Trophoblast cell (in vitro differentiated cells and primary cell): Measurements from ENCODE around the gene ETV7.

Experiments used
- DNase-seq, 2 donors: peaks; one replicate each; pipeline ENCODE4 v3.0.0-alpha.2; 2016
- H2AFZ ChIP-seq: 2 replicates; pipeline ENCODE4 v1.6.1; 2013; ENCODE audit warnings: low read length, moderate library complexity, mild to moderate bottlenecking; ENCODE audit not compliant: insufficient read depth, poor library complexity
- H2AK5ac ChIP-seq: 2 replicates; pipeline ENCODE4 v1.6.1; 2013; ENCODE audit warnings: mild to moderate bottlenecking, low read length
- H2BK120ac ChIP-seq: 2 replicates; pipeline ENCODE4 v1.6.1; 2013; ENCODE audit warnings: low read length, mild to moderate bottlenecking, moderate library complexity; ENCODE audit not compliant: insufficient read depth, poor library complexity
- H2BK12ac ChIP-seq: 2 replicates; pipeline ENCODE4 v1.6.1; 2013; ENCODE audit warnings: mild to moderate bottlenecking, low read length, moderate library complexity
- H2BK5ac ChIP-seq: 2 replicates; pipeline ENCODE4 v1.6.1; 2013; ENCODE audit warnings: low read length, low read depth, moderate library complexity, mild to moderate bottlenecking; ENCODE audit not compliant: poor library complexity
- H3K14ac ChIP-seq: 2 replicates; pipeline ENCODE4 v1.6.1; 2013; ENCODE audit warnings: mild to moderate bottlenecking, low read length
- H3K18ac ChIP-seq: 2 replicates; pipeline ENCODE4 v1.6.1; 2013; ENCODE audit warnings: mild to moderate bottlenecking, low read length
- H3K23ac ChIP-seq: 2 replicates; pipeline ENCODE4 v1.6.1; 2013; ENCODE audit warnings: low read length
- H3K27ac ChIP-seq: 2 replicates; pipeline ENCODE4 v1.5.1; 2013; ENCODE audit warnings: low read depth, mild to moderate bottlenecking, inconsistent platforms, low read length, moderate library complexity
- H3K27me3 ChIP-seq: 2 replicates; pipeline ENCODE4 v1.6.1; 2013; ENCODE audit warnings: inconsistent platforms, mild to moderate bottlenecking, low read length, moderate library complexity; ENCODE audit not compliant: insufficient read depth
- H3K36me3 ChIP-seq, 2 experiments: 1 replicate in 1 of 2; 2 replicates in 1 of 2; pipeline ENCODE4 v1.6.1; 2013; ENCODE audit warnings: low read length in 2 of 2, mild to moderate bottlenecking in 2 of 2, moderate library complexity in 1 of 2; ENCODE audit not compliant: insufficient read depth in 2 of 2, control insufficient read depth in 1 of 2
- H3K4ac ChIP-seq: 2 replicates; pipeline ENCODE4 v1.6.1; 2013; ENCODE audit warnings: low read depth, mild to moderate bottlenecking, low read length, moderate library complexity
- H3K4me1 ChIP-seq, 2 experiments: 1 replicate in 1 of 2; 2 replicates in 1 of 2; pipeline ENCODE4 v1.6.1; 2013; ENCODE audit warnings: low read length in 2 of 2, mild to moderate bottlenecking in 2 of 2, moderate library complexity in 1 of 2; ENCODE audit not compliant: insufficient read depth in 2 of 2, control insufficient read depth in 1 of 2
- H3K4me2 ChIP-seq: 2 replicates; pipeline ENCODE4 v1.6.1; 2013; ENCODE audit warnings: inconsistent platforms, mild to moderate bottlenecking, low read length, moderate library complexity
- H3K4me3 ChIP-seq: 2 replicates; pipeline ENCODE4 v1.5.1; 2013; ENCODE audit warnings: mild to moderate bottlenecking, low read depth, low read length, inconsistent platforms
- H3K79me1 ChIP-seq: one replicate; pipeline ENCODE4 v1.6.1; 2013; ENCODE audit warnings: low read length
- H3K79me2 ChIP-seq: 2 replicates; pipeline ENCODE4 v1.6.1; 2013; ENCODE audit warnings: low read length, mild to moderate bottlenecking; ENCODE audit not compliant: control insufficient read depth, insufficient read depth, poor library complexity
- H3K9ac ChIP-seq: 2 replicates; pipeline ENCODE4 v1.6.1; 2013; ENCODE audit warnings: mild to moderate bottlenecking, low read length
- H3K9me3 ChIP-seq: 2 replicates; pipeline ENCODE4 v1.6.1; 2013; ENCODE audit warnings: low read depth, mild to moderate bottlenecking, control low read depth, inconsistent platforms, low read length; ENCODE audit not compliant: insufficient read depth
- H4K12ac ChIP-seq: 2 replicates; pipeline ENCODE4 v1.6.1; 2013; ENCODE audit warnings: low read depth, mild to moderate bottlenecking, low read length, moderate library complexity
- H4K8ac ChIP-seq: 2 replicates; pipeline ENCODE4 v1.6.1; 2013; ENCODE audit warnings: low read depth, mild to moderate bottlenecking, low read length, moderate library complexity
- H4K91ac ChIP-seq: one replicate; pipeline ENCODE4 v1.6.1; 2013; ENCODE audit warnings: low read depth, mild to moderate bottlenecking, low read length, moderate library complexity
- WGBS: extraction: QIAGEN DNeasy Blood & Tissue Kit; methylation state at CpG from one replicate; pipeline ENCODE4 v1.1.7; 2013; ENCODE audit warnings: missing lambda C conversion rate; ENCODE audit not compliant: insufficient read length, insufficient coverage; ENCODE audit errors: extremely low coverage; 5-methylcytosine and 5-hydroxymethylcytosine counted together

Gene ETV7

DNA sequence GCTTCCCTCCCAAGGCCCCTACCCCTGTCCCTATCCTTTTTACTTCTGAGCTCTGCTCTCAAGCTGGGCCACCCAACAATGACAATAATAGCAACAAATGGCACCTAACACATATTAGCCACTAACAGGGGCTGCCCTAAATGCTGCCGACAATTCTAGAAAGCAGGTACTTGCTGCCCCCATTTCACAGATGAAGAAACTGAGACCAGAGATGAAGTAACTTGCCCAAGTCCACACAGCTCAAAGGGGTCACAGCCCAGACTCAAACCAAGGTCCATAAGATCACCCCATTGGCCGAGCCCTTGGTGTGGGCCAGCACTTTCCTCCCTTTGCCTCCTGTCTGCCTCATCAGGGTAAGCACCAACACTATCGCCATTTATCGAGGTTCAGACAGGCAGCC, 62.8 kb downstream of the ETV7 start:
- no peak overlapping the region for H4K91ac ChIP-seq
- H3K4me3 ChIP-seq: no peak overlapping the region
- no peak overlapping the region for H2BK120ac ChIP-seq
- no peak overlapping the region for H3K9ac ChIP-seq
- no peaks in the 10 kb centered on the region for H3K36me3 ChIP-seq
- H3K27ac ChIP-seq: no peak overlapping the region
- peaks cover 0 to 4% of the 10 kb centered on the region in 2 experiments for H3K4me1 ChIP-seq
- H3K4ac ChIP-seq: no peak overlapping the region
- no peak overlapping the region for H2AK5ac ChIP-seq
- no peak for DNase-seq
- H3K4me2 ChIP-seq: no peak overlapping the region
- H4K12ac ChIP-seq: no peak overlapping the region
- H3K18ac ChIP-seq: no peak overlapping the region
- H3K79me2 ChIP-seq: no peaks in the 10 kb centered on the region
- no peak overlapping the region for H3K14ac ChIP-seq
- H3K9me3 ChIP-seq: peaks cover 3% of the 10 kb centered on the region
- H3K27me3 ChIP-seq: no peaks in the 10 kb centered on the region
- no CpG with 5 or more reads among the region's 4 CpGs for WGBS
- H2BK5ac ChIP-seq: no peak overlapping the region
- no peak overlapping the region for H3K23ac ChIP-seq
- H2AFZ ChIP-seq: no peak overlapping the region
- H3K79me1 ChIP-seq: no peaks in the 10 kb centered on the region
- H4K8ac ChIP-seq: no peak overlapping the region
- no peak overlapping the region for H2BK12ac ChIP-seq

GRCh38 chr6:36324191-36324590, 63.3 kb downstream of the ETV7 start:
- Histone ChIP-seq H3K4me3 (no peak overlapping the region), H2BK120ac (no peak overlapping the region), H4K91ac (no peak overlapping the region), H3K4me2 (no peak overlapping the region), H3K23ac (no peak overlapping the region), H3K27me3 (no peaks in the 10 kb centered on the region), H3K27ac (no peak overlapping the region), H2AFZ (no peak overlapping the region), H3K18ac (no peak overlapping the region), H4K12ac (no peak overlapping the region), H3K79me2 (no peaks in the 10 kb centered on the region), H3K79me1 (no peaks in the 10 kb centered on the region), H2AK5ac (no peak overlapping the region), H4K8ac (no peak overlapping the region), H3K36me3 (no peaks in the 10 kb centered on the region), H3K14ac (no peak overlapping the region), H3K4me1 (peaks cover 0 to 4% of the 10 kb centered on the region in 2 experiments), H2BK12ac (no peak overlapping the region), H3K4ac (no peak overlapping the region), H3K9me3 (peaks cover 3% of the 10 kb centered on the region), H3K9ac (no peak overlapping the region), H2BK5ac (no peak overlapping the region)
- peak; percentile 83 to 87 for DNase-seq
- WGBS: no CpG with 5 or more reads among the region's 6 CpGs

DNA sequence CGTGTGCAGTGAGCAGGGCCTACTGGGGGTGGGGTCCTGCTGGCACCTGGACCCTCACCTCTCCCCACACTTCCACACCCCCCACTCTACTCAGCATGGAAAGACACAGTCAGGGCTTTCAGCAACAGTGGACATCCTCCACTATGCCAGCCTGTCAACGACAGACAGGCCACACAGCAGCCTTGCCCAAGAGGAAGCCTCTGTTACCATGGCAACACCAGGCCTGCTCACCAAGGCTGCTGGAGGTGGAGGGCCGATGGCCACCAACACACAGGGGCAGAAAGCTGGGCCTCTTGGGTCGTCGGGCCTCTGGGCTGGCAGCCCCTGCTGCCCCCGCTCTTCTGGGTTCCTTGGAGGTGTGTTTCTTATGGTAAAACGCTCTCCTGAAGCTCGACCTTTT, 64.4 kb downstream of the ETV7 start:
- Histone ChIP-seq H3K79me2 (no peaks in the 10 kb centered on the region), H2AK5ac (no peak overlapping the region), H3K14ac (no peak overlapping the region), H3K4me2 (no peak overlapping the region), H3K36me3 (no peaks in the 10 kb centered on the region), H3K79me1 (no peaks in the 10 kb centered on the region), H3K4me1 (peaks cover 0 to 4% of the 10 kb centered on the region in 2 experiments), H4K91ac (no peak overlapping the region), H3K4me3 (peak overlapping the region; percentile 43), H3K27me3 (no peaks in the 10 kb centered on the region), H2BK120ac (no peak overlapping the region), H3K27ac (no peak overlapping the region), H3K4ac (no peak overlapping the region), H2AFZ (no peak overlapping the region), H4K12ac (no peak overlapping the region), H4K8ac (no peak overlapping the region), H3K23ac (no peak overlapping the region), H3K9ac (peak overlapping the region; percentile 26), H2BK12ac (no peak overlapping the region), H3K9me3 (peaks cover 3% of the 10 kb centered on the region), H3K18ac (no peak overlapping the region), H2BK5ac (no peak overlapping the region)
- WGBS: no CpG with 5 or more reads among the region's 8 CpGs
- no peak for DNase-seq

GRCh38 chr6:36322591-36322990, 64.9 kb downstream of the ETV7 start:
- Histone ChIP-seq H3K18ac (no peak overlapping the region), H3K79me1 (no peaks in the 10 kb centered on the region), H3K79me2 (no peaks in the 10 kb centered on the region), H4K91ac (no peak overlapping the region), H3K36me3 (no peaks in the 10 kb centered on the region), H3K23ac (no peak overlapping the region), H3K27ac (no peak overlapping the region), H3K4ac (no peak overlapping the region), H3K27me3 (no peaks in the 10 kb centered on the region), H3K9ac (no peak overlapping the region), H2AK5ac (no peak overlapping the region), H2AFZ (no peak overlapping the region), H3K4me3 (no peak overlapping the region), H4K12ac (no peak overlapping the region), H2BK120ac (no peak overlapping the region), H3K4me1 (peaks cover 0 to 4% of the 10 kb centered on the region in 2 experiments), H3K14ac (no peak overlapping the region), H3K4me2 (no peak overlapping the region), H2BK5ac (no peak overlapping the region), H4K8ac (no peak overlapping the region), H3K9me3 (peaks cover 3% of the 10 kb centered on the region), H2BK12ac (no peak overlapping the region)
- no CpG with 5 or more reads among the region's 3 CpGs for WGBS
- DNase-seq: no peak
